ENCODE measurements around the gene NAPA. TPM values are rescaled to one million over a fixed set of nuclear protein-coding genes. Genes with fewer than 3 reads are reported as not detected.

NAPA gene
- total and polyA plus RNA-seq, 10 of the 15 experiments (the other 5 are each of a cell fraction or from before 2014, with no cell fraction given): 8.2 to 193 (median 102) TPM

GRCh38 chr19:47549261-47549862, 34.5 kb upstream of the NAPA start:
- SMC1A ChIA-PET (ENCODE audit: uncharacterized antibody, unreplicated experiment): interaction anchor here (1.2 kb wide), 1 partner anchor 116 kb away, joined by 4 read pairs; no protein-coding TSS in a partner anchor
- POLR2A ChIA-PET: no interaction called here
- no peak overlapping the region for H3K4me2 ChIP-seq (ENCODE audit: control insufficient read depth, insufficient read depth)
- no peak overlapping the region for H3K27ac ChIP-seq (ENCODE audit: control insufficient read depth, insufficient read depth)
- BruUV-seq (replicated peaks): no TSS peak
- FAIRE-seq (no peak), ATAC-seq (no peak), DNase-seq (ENCODE audit: low read depth, low spot score) (no peak)
- peaks cover 2% of the 10 kb centered on the region in 2 experiments; a peak in 1 of 4 replicates for H3K27me3 ChIP-seq (replicated peaks in 1 of 2; ENCODE audit: control insufficient read depth in 2 of 2, insufficient read depth in 2 of 2, low read length in 1 of 2)
- intact Hi-C loops (cut with micrococcal nuclease; ENCODE audit: unreplicated experiment): no loop called here
- H4K20me1 ChIP-seq (ENCODE audit: control insufficient read depth, insufficient read depth): no peaks in the 10 kb centered on the region
- TF ChIP-seq ASH2L (IDR thresholded peaks at IDR 0.05; ENCODE audit: borderline replicate concordance, low read depth) (no peak), KDM1A (IDR thresholded peaks at IDR 0.05; ENCODE audit: borderline replicate concordance) (no peak), RBBP5 (conservative IDR thresholded peaks at IDR 0.05) (no peak), E2F8 (IDR thresholded peaks at IDR 0.05; ENCODE audit: low read depth, partially characterized antibody) (no peak)
- H3K4me3 ChIP-seq: no peak overlapping the region
- H3K4me1 ChIP-seq (ENCODE audit: control insufficient read depth, insufficient read depth, low read length): no peaks in the 10 kb centered on the region
- no peaks in the 10 kb centered on the region for H3K36me3 ChIP-seq (ENCODE audit: control insufficient read depth in 2 of 2, insufficient read depth in 2 of 2, low read length in 1 of 2)
- H3K79me2 ChIP-seq (ENCODE audit: control insufficient read depth, insufficient read depth, low read length): no peaks in the 10 kb centered on the region
- H3K9ac ChIP-seq (ENCODE audit: control insufficient read depth, insufficient read depth, low read length): no peak overlapping the region
- no peaks in the 10 kb centered on the region for H3K9me3 ChIP-seq (replicated peaks; ENCODE audit: control insufficient read depth, insufficient read depth, low read length)
- CTCF ChIA-PET: no interaction called here
- RAD21 ChIA-PET (ENCODE audit: unreplicated experiment): no interaction called here
- 65% methylated on average over 13 of the region's 13 CpGs for WGBS (ENCODE audit: insufficient coverage, insufficient replicate concordance, low lambda C conversion rate, missing lambda C conversion rate)
- H2AFZ ChIP-seq (ENCODE audit: control insufficient read depth, low read depth, low read length): no peak overlapping the region
- in situ Hi-C loops (cut with MboI): no loop called here

All from GM12878 (cell line).